ENCODE results near the gene PRKN.

The PRKN gene

GRCh38 chr6:162154001-162154400, 573.6 kb downstream of the PRKN start:
- TF ChIP-seq, protein P1, sequence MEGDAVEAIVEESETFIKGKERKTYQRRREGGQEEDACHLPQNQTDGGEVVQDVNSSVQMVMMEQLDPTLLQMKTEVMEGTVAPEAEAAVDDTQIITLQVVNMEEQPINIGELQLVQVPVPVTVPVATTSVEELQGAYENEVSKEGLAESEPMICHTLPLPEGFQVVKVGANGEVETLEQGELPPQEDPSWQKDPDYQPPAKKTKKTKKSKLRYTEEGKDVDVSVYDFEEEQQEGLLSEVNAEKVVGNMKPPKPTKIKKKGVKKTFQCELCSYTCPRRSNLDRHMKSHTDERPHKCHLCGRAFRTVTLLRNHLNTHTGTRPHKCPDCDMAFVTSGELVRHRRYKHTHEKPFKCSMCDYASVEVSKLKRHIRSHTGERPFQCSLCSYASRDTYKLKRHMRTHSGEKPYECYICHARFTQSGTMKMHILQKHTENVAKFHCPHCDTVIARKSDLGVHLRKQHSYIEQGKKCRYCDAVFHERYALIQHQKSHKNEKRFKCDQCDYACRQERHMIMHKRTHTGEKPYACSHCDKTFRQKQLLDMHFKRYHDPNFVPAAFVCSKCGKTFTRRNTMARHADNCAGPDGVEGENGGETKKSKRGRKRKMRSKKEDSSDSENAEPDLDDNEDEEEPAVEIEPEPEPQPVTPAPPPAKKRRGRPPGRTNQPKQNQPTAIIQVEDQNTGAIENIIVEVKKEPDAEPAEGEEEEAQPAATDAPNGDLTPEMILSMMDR (IDR thresholded peaks at IDR 0.05; ENCODE audit: low read length, missing control alignments) = no peak
- no peak overlapping the region for H3K4me3 ChIP-seq (replicated peaks; ENCODE audit: low read depth, low read length)
- no peak for DNase-seq (ENCODE audit: low read depth)

DNA sequence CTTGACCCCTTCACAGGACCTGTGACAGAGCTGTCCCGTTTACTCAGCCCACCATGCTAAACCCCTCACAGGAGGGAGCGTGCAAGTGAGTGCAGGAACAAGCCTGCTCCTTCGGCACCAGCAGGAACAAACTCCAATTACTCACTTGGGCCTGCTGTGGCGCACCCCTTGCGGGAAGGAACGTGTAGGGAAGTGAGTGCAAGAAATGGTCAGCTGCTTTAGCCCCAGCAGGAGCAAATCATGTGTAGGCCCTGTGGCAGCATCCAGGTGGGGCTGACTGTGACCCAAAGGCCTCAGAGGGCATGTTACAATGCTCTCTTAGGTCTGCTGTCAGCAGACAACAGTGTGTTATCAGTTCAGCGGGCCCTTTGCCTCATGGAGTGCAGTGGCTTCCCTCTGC, 574.4 kb downstream of the PRKN start:
- TF ChIP-seq, protein P1 (IDR thresholded peaks at IDR 0.05; ENCODE audit: low read length, missing control alignments) = no peak
- DNase-seq (ENCODE audit: low read depth) = no peak
- no peak overlapping the region for H3K4me3 ChIP-seq (replicated peaks; ENCODE audit: low read depth, low read length)

GRCh38 chr6:162151021-162151665, 576.4 kb downstream of the PRKN start:
- peak; percentile 27 for DNase-seq (ENCODE audit: low read depth)
- H3K4me3 ChIP-seq (replicated peaks; ENCODE audit: low read depth, low read length) = no peak overlapping the region
- TF ChIP-seq, protein P1 (IDR thresholded peaks at IDR 0.05; ENCODE audit: low read length, missing control alignments) = no peak

- TF ChIP-seq, protein P1 (IDR thresholded peaks at IDR 0.05; ENCODE audit: low read length, missing control alignments) = no peak
- no peak overlapping the region for H3K4me3 ChIP-seq (replicated peaks; ENCODE audit: low read depth, low read length)
- no peak for DNase-seq (ENCODE audit: low read depth)
Observed at GRCh38 chr6:162150295-162150694, 577.3 kb downstream of the PRKN start.

- TF ChIP-seq, protein P1 (IDR thresholded peaks at IDR 0.05; ENCODE audit: low read length, missing control alignments) = no peak
- H3K4me3 ChIP-seq (replicated peaks; ENCODE audit: low read depth, low read length) = no peak overlapping the region
- DNase-seq (ENCODE audit: low read depth) = no peak
Observed at GRCh38 chr6:162149786-162150185, 577.8 kb downstream of the PRKN start.

GRCh38 chr6:162147805-162148204, 579.8 kb downstream of the PRKN start:
- TF ChIP-seq, protein P1 (IDR thresholded peaks at IDR 0.05; ENCODE audit: low read length, missing control alignments) = no peak
- no peak for DNase-seq (ENCODE audit: low read depth)
- no peak overlapping the region for H3K4me3 ChIP-seq (replicated peaks; ENCODE audit: low read depth, low read length)

GRCh38 chr6:162147281-162147680, 580.3 kb downstream of the PRKN start:
- DNase-seq (ENCODE audit: low read depth) = no peak
- TF ChIP-seq, protein P1 (IDR thresholded peaks at IDR 0.05; ENCODE audit: low read length, missing control alignments) = no peak
- H3K4me3 ChIP-seq (replicated peaks; ENCODE audit: low read depth, low read length) = no peak overlapping the region
